Prostate gland (tissue), 2 donors: ENCODE measurements around the gene FCHO2.

ENCODE experiments used
- CTCF ChIP-seq, 4 experiments: fragments of 200-600 bp in 2 of 4; fragments of 450-650 bp in 2 of 4; sonication (generic) in 2 of 4; IDR thresholded peaks; 1 replicate in 3 of 4; 2 replicates in 1 of 4; pipeline ENCODE4 v1.5.1; 2016 to 2019; ENCODE audit warnings: antibody characterized with exemption in 4 of 4, mild to moderate bottlenecking in 2 of 4, moderate library complexity in 2 of 4
- POLR2A ChIP-seq: fragments of 450-650 bp; IDR thresholded peaks from one replicate; pipeline ENCODE4 v1.6.1; 2016; ENCODE audit warnings: antibody characterized with exemption, mild to moderate bottlenecking
- POLR2AphosphoS5 ChIP-seq: sonication (generic); formaldehyde crosslinking; IDR thresholded peaks from one replicate; pipeline ENCODE4 v1.6.1; 2017; ENCODE audit warnings: antibody characterized with exemption

- no peak for TF ChIP-seq CTCF (IDR thresholded peaks at IDR 0.05)
- TF ChIP-seq POLR2A = no peak
- TF ChIP-seq POLR2AphosphoS5 = no peak
Observed at GRCh38 chr5:73042993-73043392, 87.2 kb downstream of the FCHO2 start.
